Lower leg skin (tissue), 3 donors: Measurements from ENCODE around the gene PGLYRP1.

Experiments
- POLR2A ChIP-seq, 2 donors: fragments of 450-650 bp; IDR thresholded peaks; one replicate each; pipeline ENCODE4 v1.6.1; 2016 to 2017; ENCODE audit warnings: antibody characterized with exemption in 2 of 2, mild to moderate bottlenecking in 1 of 2, moderate library complexity in 1 of 2
- TF ChIP-seq, protein P1 (sequence below), 3 donors: fragments of 450-650 bp; IDR thresholded peaks; one replicate each; pipeline ENCODE4 v1.5.1; 2016; ENCODE audit warnings: antibody characterized with exemption in 3 of 3, mild to moderate bottlenecking in 3 of 3, moderate library complexity in 2 of 3

DNA sequence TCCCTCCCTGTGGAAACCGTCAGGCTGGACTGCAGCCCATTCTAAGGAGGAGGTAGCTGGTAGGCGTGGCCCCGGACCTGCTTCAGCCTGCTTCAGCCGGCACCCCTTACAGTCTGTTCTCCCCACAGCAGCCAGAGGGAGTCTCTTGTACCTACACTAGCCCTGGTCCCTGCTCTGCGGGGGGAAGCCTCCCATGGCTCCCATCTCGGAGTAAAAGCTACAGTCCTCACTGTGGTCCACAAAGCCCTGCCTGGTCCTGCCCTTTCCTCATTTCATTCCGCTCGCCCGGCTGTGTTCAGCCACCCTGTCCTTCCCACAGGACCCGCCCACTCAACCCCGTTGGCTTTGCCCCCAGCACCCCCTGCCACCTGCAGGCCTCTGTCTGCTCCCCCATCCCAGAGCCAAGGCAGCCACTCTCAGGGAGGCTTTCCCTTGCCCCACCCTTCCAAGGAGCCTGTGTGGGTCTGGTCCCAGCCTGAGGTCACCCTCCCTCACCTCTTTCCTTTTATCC, 1.3 kb downstream of the PGLYRP1 start:
- TF ChIP-seq, protein P1, sequence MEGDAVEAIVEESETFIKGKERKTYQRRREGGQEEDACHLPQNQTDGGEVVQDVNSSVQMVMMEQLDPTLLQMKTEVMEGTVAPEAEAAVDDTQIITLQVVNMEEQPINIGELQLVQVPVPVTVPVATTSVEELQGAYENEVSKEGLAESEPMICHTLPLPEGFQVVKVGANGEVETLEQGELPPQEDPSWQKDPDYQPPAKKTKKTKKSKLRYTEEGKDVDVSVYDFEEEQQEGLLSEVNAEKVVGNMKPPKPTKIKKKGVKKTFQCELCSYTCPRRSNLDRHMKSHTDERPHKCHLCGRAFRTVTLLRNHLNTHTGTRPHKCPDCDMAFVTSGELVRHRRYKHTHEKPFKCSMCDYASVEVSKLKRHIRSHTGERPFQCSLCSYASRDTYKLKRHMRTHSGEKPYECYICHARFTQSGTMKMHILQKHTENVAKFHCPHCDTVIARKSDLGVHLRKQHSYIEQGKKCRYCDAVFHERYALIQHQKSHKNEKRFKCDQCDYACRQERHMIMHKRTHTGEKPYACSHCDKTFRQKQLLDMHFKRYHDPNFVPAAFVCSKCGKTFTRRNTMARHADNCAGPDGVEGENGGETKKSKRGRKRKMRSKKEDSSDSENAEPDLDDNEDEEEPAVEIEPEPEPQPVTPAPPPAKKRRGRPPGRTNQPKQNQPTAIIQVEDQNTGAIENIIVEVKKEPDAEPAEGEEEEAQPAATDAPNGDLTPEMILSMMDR (IDR thresholded peaks at IDR 0.05): no peak
- no peak for TF ChIP-seq POLR2A (IDR thresholded peaks at IDR 0.05)
